GM19035 (cell line): ENCODE results near the gene DLGAP4.

Source experiments
- ATAC-seq: cut with Tn5 transposase; IDR thresholded peaks from one replicate; pipeline ENCODE4 v1.9.1; 2021; ENCODE audit not compliant: unreplicated experiment

The DLGAP4 gene, protein sequence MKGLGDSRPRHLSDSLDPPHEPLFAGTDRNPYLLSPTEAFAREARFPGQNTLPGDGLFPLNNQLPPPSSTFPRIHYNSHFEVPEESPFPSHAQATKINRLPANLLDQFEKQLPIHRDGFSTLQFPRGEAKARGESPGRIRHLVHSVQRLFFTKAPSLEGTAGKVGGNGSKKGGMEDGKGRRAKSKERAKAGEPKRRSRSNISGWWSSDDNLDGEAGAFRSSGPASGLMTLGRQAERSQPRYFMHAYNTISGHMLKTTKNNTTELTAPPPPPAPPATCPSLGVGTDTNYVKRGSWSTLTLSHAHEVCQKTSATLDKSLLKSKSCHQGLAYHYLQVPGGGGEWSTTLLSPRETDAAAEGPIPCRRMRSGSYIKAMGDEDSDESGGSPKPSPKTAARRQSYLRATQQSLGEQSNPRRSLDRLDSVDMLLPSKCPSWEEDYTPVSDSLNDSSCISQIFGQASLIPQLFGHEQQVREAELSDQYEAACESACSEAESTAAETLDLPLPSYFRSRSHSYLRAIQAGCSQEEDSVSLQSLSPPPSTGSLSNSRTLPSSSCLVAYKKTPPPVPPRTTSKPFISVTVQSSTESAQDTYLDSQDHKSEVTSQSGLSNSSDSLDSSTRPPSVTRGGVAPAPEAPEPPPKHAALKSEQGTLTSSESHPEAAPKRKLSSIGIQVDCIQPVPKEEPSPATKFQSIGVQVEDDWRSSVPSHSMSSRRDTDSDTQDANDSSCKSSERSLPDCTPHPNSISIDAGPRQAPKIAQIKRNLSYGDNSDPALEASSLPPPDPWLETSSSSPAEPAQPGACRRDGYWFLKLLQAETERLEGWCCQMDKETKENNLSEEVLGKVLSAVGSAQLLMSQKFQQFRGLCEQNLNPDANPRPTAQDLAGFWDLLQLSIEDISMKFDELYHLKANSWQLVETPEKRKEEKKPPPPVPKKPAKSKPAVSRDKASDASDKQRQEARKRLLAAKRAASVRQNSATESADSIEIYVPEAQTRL

GRCh38 chr20:36305602-36306551 lies at the start of gene DLGAP4:
TSS of gene DLGAP4 (plus strand) at chr20:36306339. CDS start at chr20:36431718, 125,379 bp downstream.
- no peak for ATAC-seq

- ATAC-seq: no peak
These were observed 46.7 kb upstream of the DLGAP4 start for GRCh38 chr20:36259177-36260061.

DNA sequence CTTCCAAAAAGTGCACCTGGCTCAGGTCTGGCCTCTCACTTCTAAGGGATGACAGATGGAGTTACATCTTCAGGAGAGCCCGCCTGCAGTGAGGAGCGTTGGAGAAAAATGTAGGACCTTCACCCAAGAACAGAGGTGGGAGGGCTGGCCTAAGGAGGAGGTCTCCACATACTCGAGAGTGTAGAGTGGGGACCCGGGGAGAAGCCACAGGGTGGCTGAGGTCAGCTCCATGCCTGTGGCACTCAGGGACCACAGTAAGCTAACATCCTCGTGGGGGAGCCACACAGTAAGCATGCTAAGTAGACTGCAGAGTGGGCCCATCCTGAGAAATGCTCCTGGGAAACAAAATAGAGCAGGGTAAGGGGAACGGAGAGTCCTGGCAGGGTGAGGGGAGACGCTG lies 45.8 kb upstream of the DLGAP4 start:
- ATAC-seq: no peak

DNA sequence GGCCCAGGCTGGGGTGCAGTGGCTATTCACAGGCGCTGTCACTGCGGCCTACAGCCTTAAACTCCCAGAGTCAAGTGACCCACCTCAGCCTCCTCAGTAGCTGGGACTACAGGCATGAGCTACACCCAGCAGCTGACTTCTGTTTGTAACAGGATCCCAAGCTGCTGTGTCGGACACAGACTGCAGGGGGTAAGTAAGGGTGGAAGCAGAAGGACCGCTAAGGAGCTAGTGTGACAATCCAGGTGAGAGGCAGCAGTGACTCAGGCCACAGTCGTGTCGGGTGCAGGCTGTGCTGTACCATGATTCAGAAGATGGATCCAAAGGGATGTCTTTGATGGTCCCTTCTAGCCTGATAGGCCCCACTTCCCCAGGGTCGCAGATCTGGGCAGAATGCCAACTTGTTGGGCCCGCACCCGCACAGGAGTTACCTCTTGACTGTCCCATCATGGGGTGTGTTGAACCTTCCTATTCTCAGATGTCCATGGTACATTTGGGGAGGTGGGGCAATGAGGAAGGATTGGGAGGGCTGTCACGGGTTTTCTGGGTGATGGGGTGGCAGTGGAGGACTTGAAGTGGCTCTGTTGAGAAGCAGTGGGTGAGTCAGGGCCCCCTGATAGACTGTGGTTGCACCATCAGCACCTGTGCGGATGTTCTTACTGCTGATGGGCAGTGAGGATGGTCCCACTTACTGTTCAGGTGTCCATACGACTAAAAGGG lies 44.6 kb upstream of the DLGAP4 start:
- no peak for ATAC-seq

- ATAC-seq: no peak
These were observed 43.7 kb upstream of the DLGAP4 start for GRCh38 chr20:36262440-36262839.

DNA sequence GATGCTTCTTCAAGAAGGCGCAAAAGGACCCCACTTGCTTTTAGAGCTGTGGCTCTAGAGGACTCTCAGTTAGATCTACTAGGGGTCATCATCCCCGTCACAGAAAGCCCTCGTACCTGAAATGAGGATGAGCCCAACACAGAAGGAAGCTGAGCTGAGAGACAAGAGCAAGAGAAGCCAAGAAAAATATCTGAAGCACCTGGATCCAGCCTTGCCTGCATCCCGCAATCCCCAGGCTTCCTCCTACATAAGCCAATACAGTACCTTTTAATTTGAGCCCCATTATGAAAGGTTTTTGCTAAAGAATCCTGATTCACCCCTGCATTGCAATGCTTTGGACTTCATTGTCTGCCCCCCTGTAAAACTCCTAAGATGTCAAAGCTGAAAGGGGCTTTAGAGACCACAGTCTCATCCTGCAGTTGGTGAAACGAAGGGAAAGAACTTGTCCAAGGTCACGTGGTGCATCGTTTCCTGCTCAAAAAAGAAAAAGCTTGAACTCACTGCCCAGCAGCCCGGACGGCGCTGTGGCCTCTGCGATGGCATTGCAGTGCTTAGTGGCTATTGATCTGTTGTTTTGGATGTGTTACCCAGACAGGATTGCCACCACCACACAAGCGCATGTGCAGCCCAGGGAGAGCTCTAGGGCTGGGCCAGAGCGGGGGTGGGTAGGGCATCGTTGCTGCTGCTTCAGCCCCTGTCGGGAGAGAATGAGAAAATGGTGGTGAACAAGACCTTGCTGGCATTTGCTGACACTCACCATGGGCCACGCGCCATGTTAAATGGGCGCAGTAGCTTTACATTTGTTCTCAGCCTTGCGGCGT lies 41.5 kb upstream of the DLGAP4 start:
- ATAC-seq: no peak

GRCh38 chr20:36266189-36266588 lies 40.0 kb upstream of the DLGAP4 start:
- ATAC-seq: no peak

GRCh38 chr20:36267605-36268381 lies 38.3 kb upstream of the DLGAP4 start:
- no peak for ATAC-seq

DNA sequence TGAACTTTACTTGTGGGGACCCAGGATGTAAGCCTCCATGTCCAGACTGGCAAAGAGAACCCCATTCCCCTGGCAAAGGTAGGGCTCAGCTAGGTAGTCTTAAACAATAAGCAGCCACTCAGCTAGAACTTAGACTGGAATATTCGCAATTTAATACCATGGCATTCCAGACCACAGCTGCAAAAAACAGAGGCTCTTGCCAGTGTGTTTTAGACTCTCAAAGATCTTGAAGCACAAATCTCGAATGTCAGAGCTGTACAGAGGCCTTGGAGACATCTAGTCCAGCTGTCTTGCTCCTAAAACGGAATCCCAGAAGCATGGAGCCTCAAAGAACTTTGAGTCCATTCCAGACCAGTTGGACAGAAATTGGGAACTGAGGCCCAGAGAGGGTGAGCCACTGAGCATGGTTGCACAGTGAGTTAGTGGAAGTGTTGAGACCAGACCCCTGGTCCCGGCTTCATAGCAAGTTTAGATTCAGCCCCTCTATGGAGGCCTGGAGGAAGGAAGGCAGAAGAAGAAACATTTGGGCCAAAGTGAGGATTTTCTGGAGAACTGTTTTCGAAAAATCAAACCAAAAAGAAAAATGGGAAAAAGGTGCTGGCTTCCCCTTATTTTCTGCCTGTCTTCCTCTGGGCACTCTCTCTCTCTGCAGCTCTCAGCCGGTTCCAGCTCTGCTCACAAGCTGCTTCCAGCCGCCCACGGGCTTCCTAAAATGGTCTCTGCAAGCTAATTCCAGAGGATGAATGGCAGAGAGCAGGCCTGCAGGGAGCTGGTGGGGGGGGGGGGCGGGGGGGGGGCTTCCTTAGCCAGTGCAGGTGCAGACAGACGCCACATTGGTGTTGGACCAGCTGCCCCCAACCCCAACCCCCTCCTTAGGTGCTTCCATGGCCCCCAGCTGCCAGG lies 37.4 kb upstream of the DLGAP4 start:
- ATAC-seq: no peak

DNA sequence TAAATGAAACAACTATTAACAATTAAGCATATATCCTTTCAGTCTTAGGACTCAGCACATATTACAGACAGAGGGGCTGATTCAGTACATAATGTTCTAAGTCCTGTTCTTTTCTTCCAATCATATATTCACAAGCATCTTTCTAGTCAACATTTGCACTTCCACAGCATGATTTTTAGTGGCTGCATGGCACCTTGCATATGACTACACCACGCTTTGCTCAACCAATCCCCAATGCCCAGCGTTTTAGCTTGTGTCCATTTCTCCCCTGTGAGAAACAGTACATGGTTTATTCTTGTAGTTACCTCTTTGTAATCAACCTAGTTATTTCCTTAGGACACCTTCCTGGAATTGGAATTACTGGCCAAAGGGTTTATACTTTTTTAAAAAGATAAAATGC lies 36.6 kb upstream of the DLGAP4 start:
- ATAC-seq: no peak

DNA sequence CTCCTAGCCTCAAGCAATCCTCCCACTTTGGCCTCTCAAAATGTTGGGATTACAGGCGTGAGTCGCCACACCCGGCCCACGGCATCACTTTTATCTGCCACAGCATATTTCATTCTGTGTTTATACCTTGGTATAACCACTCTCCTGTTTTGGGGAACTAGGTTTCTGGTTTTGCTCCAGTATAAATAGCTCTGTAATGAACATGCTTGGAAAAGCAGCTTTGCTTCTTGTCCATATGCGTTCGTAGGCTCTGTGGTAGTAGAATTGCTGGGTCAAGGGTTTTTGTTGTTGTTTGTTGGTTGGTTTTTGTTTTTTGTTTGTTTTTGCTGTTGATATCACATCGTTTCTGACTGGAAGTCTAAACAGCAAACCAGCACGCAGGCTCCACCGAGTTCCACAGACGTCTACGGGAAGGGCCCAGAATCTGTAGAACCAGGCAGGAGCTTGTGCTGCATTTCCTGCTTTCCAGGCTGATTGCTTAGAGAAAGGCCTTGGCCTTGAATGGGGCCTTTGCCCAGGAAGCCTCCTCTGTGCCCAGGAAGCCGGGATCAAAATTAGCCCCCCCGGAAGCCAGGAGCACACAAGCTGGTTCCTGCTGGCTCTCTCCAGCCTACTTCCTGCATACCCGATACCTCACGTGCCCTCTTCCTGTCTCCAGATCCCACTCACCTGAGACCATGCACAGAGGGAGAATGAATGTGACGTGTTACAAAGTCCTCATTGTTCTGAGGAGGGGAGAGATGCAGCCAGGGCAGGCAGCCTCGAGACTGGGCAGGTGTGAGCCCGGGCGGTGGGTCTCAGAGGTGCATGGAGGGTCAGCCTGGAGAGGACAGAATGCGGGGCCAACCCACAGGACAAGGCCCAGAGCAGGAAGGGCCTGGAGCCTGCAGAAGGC lies 35.1 kb upstream of the DLGAP4 start:
- ATAC-seq: no peak

GRCh38 chr20:36271639-36272546 lies 34.2 kb upstream of the DLGAP4 start:
- ATAC-seq: no peak

DNA sequence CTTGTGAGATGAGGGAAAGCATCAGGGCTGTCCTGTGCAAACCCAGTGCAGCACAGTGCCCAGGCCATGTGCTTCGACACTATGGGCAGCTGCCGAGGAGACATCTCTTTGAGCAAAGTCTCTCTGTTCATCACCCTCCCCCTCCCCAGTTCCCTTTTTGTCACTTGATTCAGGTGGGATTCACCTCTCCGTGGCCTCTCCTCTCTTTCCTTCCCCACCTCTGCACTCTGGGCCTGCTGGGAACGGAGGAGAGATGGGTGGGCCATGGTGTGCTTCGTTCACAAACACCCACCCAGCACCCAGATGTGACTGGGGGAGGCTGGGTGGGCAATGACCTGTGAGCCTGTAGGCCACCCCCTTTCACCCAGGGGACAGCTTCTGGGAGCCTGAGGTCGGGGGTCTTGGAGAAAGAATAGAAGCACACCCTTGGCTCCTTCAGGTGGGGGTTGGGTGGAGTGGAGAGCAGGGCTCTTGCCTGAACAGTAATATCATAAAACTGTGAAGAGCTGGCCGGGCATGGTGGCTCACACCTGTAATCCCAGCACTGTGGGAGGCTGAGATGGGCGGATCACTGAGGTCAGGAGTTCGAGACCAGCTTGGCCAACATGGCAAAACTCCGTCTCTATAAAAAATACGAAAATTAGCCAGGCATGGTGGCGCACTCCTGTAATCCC lies 33.5 kb upstream of the DLGAP4 start:
- no peak for ATAC-seq
